OCI-LY1 (cell line): ENCODE results near the gene STK24.

Experiments used
- EZH2 ChIP-seq: fragments of 200-600 bp; sonication (generic), shearing (Covaris generic); IDR thresholded peaks from 2 replicates; pipeline ENCODE4 v1.8.0; 2017; ENCODE audit warnings: borderline replicate concordance, mixed run types, mild to moderate bottlenecking, antibody characterized with exemption, low read length, moderate library complexity, mixed read lengths
- TF ChIP-seq, protein P1 (sequence below): fragments of 200-600 bp; sonication (generic), shearing (Covaris generic); IDR thresholded peaks from 2 replicates; pipeline ENCODE4 v1.5.1; 2017; ENCODE audit warnings: mild to moderate bottlenecking, antibody characterized with exemption, low read length, moderate library complexity, mixed read lengths

DNA sequence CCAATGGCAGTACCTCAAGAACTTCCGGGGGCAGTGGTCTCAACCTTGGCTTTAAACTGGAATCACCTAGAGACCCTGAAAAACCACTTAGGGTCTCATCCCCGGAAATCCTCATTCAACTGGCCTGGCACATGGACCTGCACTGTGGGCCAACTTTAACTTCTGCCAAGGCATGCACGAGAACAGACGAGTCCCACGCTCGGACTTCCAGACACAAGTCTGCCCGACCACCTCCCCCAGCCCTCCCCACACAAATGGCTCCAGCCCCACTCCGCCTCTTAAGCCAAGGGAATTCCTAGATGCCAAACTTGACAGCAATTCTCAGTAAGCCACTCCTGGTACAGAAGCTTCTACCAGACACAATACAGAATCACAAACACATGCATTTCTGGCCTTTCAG lies 114.0 kb downstream of the STK24 start:
- TF ChIP-seq, protein P1, sequence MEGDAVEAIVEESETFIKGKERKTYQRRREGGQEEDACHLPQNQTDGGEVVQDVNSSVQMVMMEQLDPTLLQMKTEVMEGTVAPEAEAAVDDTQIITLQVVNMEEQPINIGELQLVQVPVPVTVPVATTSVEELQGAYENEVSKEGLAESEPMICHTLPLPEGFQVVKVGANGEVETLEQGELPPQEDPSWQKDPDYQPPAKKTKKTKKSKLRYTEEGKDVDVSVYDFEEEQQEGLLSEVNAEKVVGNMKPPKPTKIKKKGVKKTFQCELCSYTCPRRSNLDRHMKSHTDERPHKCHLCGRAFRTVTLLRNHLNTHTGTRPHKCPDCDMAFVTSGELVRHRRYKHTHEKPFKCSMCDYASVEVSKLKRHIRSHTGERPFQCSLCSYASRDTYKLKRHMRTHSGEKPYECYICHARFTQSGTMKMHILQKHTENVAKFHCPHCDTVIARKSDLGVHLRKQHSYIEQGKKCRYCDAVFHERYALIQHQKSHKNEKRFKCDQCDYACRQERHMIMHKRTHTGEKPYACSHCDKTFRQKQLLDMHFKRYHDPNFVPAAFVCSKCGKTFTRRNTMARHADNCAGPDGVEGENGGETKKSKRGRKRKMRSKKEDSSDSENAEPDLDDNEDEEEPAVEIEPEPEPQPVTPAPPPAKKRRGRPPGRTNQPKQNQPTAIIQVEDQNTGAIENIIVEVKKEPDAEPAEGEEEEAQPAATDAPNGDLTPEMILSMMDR = no peak
- no peak for TF ChIP-seq EZH2
